ENCODE data around the gene BCL3.
"Not testable (repeated sequence)": the region's sequence is repeated elsewhere in the genome, so short reads cannot be mapped to it uniquely, and the experiment has no call there.

BCL3 gene

GRCh38 chr19:44748426-44749254 is at the start of gene BCL3:
Gene BCL3 (plus strand): TSS chr19:44748708. CDS start chr19:44748791, 83 bp downstream.
- DNase-seq, result no peak

DNA sequence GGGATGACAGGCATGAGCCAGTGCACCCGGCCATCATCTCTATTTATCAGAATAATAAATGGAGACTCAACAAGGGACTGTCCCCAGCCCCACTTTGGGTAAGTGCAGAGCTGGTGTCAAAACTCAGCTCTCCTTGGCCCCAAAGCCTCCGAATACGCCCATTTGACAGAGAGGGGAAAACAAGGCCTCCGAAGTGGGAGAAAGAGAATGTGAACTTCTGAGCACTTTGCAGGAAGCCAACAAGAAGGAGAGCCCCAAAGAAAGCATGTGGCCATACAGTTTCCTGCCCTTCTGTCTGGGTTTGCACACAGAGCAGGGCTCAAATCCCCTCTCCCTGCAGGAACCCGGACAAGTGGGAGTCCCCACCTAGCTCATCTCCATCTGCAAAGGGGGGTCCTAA is 48.0 kb upstream of the BCL3 start:
- DNase-seq, result no peak

DNA sequence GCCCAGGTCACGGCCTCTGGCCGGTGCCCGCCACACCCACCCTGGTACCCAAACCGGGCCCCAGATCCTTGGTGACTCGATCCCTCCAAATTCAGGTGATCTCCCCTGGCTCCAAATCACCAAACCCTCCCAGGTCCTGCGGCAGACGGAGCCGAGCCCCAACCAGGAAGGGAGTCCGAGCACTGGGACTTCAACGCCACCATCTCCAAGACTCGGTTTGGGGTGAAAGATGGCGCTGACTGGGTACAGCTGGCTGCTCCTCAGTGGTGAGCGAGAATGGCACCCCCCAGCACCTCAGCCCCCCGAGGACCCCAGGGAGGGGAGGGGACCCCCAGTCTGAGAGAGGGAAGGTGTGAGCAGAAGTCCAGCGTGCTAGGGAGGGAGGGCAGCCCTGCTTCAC is 47.3 kb upstream of the BCL3 start:
- no peak for DNase-seq

GRCh38 chr19:44702551-44703176 is 45.8 kb upstream of the BCL3 start:
- no peak for DNase-seq

DNA sequence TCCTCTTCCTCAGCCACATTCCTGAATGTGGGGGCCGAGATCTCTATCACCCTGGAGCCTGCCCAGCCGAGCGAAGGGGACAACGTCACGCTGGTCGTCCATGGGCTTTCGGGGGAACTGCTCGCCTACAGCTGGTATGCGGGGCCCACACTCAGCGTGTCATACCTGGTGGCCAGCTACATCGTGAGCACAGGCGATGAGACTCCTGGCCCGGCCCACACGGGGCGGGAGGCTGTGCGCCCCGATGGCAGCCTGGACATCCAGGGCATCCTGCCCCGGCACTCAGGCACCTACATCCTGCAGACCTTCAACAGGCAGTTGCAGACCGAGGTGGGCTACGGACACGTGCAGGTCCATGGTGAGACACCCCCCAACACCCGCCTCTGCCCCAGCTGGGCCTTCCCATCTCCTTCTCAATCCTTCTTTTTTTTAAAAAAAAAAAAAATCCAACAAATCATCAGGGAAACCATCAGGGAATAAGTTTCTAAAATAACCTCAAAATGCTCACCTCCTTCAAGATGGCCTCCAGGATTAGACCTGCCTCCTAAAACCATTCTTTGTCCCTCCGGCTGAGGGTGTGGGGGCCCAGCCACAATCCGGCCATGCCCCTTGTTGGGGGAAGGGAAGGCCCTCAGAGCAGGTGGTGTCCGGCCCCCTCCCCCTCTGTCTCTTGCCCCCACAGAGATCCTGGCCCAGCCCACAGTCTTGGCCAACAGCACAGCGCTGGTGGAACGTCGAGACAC is 45.0 kb upstream of the BCL3 start:
- DNase-seq, result no peak

GRCh38 chr19:44704982-44705381 is 43.5 kb upstream of the BCL3 start:
- DNase-seq, result no peak

- no peak for DNase-seq
These were observed 43.0 kb upstream of the BCL3 start for GRCh38 chr19:44705502-44706010.

DNA sequence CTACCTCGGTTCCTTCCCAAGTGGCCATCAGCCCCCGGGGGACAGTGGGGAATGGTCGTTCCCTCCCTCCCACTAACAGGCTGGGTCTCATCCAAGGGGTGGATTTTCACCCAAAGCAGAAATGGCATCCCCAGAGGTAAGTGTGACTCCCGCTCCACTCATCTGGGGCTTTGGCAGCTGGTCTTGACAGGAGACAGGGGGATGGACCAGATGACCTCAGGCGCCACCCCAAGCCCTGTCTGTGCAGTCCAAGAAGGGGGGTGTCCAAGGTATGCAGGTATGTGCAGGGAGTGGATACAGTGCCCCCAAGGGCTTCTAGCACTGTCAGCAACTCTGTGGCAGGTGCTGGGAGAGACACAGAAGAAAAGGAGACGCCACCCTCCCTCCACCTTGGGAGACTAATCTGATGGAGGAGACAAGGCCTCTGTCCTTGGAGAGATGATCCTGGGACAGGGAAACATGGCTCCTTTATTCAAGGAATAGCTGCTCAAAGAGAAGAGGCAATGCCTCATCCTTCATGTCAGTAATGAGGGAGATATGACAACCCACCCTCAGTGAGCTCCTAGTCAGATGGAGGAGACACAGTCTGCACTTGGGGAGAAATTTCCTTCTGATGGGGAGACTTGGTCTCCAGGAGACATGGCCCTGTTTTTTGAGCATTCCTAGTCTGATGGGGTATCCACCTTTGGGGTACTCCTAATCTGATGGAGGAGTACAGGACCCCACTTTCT is 41.8 kb upstream of the BCL3 start:
- no peak for DNase-seq

- no peak for DNase-seq
These were observed 40.7 kb upstream of the BCL3 start for GRCh38 chr19:44707794-44708193.

DNA sequence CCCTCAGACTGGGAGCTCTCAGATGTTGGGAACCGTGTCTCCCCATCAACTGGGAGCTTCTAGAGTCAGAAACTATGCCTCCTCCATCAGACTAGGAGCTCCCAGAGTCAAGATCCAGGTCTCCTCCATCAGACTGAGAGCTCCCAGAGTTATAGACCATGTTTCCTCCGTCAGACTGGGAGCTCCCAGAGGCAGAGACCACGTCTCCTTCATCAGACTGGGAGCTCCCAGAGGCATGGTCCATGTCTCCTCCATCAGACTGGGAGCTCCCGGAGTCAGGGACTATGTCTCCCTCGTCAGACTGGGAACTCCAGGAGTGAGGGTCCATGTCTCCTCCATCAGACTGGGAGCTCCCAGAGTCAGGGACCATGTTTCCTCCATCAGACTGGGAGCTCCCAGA is 39.6 kb upstream of the BCL3 start:
- DNase-seq, result no peak

DNA sequence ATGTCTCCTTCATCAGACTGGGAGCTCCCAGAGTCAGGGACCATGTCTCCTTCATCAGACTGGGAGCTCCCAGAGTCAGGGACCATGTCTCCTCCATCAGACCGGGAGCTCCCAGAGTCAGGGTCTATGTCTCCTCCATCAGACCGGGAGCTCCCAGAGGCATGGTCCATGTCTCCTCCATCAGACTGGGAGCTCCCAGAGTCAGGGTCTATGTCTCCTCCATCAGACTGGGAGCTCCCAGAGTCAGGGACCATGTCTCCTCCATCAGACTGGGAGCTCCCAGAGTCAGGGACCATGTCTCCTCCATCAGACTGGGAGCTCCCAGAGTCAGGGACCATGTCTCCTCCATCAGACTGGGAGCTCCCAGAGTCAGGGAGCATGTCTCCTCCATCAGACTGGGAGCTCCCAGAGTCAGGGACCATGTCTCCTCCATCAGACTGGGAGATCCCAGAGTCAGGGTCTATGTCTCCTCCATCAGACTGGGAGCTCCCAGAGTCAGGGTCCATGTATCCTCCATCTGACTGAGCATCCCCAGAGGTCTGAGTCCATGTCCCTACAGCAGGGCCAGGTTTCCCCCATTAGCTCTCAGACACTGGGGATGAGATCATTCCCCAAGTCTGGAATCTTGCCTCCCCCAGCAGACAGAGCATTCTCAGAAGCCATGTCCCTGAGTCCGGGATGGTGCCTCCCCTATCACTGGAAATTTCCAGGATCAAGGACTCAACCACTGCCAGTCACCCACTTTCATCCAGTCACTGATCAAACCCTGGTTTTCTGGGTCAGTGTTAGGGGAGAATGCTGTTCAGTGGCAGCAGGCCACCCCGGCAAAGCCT is 38.9 kb upstream of the BCL3 start:
- not testable (repeated sequence) for DNase-seq

- DNase-seq, result no peak
These were observed 38.0 kb upstream of the BCL3 start for GRCh38 chr19:44710483-44710882.

- no peak for DNase-seq
These were observed 35.5 kb upstream of the BCL3 start for GRCh38 chr19:44712864-44713515.

- no peak for DNase-seq
These were observed 33.8 kb upstream of the BCL3 start for GRCh38 chr19:44714597-44715169.

GRCh38 chr19:44717603-44718002 is 30.9 kb upstream of the BCL3 start:
- no peak for DNase-seq

DNA sequence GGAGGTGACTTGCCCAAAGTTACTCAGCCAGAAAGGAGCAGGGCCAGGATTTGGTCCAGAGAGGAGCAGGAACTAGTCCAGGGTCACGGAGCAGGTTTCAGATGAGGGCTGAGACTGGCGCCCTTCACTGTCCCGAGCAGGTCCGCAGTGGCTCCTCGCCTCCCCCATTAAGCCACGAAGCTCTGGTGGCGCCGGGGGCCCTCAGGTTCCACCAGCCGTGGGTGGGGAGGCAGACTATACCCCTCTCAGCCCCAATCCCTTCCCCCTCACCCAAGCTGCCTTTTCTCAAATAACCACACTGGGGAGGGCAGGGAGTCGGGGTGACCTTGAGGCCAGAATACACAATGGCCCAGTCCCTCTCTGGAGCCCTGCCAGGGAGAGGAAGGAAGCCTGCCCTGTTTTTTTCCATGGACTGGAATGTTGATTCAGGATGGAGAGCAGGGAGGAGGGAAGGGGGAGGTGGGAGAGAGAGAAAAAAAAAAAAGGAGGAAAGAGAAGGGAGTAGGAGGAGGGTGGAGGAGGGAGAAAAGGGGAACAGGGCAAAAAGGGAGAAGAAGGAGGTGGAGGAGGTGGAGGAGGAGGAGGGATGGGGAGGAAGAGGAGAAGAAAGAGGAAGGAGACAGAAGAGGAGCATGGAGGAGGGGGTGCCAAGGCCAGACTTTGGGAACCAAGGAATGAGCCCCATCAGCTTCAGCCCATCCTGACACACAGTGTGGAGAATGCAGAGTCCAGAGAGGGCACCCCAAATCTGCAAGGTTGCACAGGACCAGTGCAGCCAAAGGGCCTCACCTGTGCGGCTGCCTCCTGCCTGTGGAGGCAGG is 29.9 kb upstream of the BCL3 start:
- no peak for DNase-seq

GRCh38 chr19:44719262-44719701 is 29.2 kb upstream of the BCL3 start:
- DNase-seq, result no peak

- not testable (repeated sequence) for DNase-seq
These were observed 28.1 kb upstream of the BCL3 start for GRCh38 chr19:44720396-44720795.

DNA sequence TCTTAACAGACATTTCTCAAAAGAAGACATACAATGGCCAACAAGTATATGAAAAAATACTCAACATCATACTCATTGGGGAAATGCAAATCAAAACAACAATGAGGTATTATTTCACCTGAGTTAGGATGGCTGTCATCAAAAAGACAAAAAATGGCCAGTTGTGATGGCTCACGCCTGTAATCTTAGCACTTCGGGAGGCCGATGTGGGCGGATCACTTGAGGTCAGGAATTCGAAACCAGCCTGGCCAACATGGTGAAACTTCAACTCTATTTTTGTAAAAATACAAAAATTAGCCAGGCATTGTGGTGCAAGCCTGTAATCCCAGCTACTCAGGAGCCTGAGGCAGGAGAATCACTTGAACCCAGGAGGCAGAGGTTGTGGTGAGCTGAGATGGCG is 27.6 kb upstream of the BCL3 start:
- no peak for DNase-seq

DNA sequence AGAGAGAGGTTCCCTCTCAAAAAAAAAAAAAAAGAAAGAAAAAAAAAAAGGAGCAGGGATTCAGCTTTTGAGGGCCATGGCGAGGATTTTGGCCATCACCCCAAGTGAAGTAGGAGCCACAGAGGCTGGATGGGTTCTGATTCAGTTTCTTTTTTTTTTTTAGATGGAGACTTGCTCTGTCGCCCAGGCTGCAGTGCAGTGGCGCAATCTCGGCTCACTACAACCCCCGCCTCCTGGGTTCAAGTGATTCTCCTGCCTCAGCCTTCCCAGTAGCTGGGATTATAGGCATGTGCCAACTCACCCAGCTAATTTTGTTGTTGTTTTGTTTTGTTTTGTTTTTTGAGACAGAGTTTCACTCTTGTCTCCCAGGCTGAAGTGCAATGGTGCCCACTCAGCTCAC is 27.1 kb upstream of the BCL3 start:
- DNase-seq, result not testable (repeated sequence)

Measured in NCI-H748 treated with DMSO at 0.1 percent for 48 hours (cell line).